ENCODE data around the gene LCN6. TPM values are rescaled to one million over a fixed set of nuclear protein-coding genes. Genes with fewer than 3 reads are reported as not detected.
"Not testable (repeated sequence)": the region's sequence is repeated elsewhere in the genome, so short reads cannot be mapped to it uniquely, and the experiment has no call there.

LCN6 gene
- polyA plus RNA-seq, 3 donors = not detected

- not testable (repeated sequence) for DNase-seq (ENCODE audit: low read depth in 3 of 3, low spot score in 2 of 3)
These were observed 12.7 kb upstream of the LCN6 start for GRCh38 chr9:136760834-136761544.

- no peak for DNase-seq (ENCODE audit: low read depth in 3 of 3, low spot score in 2 of 3)
These were observed 12.1 kb upstream of the LCN6 start for GRCh38 chr9:136760424-136760823.

- DNase-seq (ENCODE audit: low read depth in 3 of 3, low spot score in 2 of 3) = no peak
These were observed 11.4 kb upstream of the LCN6 start for GRCh38 chr9:136759436-136760325.

GRCh38 chr9:136759001-136759400 is 10.7 kb upstream of the LCN6 start:
- no peak for DNase-seq (ENCODE audit: low read depth in 3 of 3, low spot score in 2 of 3)

- DNase-seq (ENCODE audit: low read depth in 3 of 3, low spot score in 2 of 3) = no peak
These were observed 9.4 kb upstream of the LCN6 start for GRCh38 chr9:136757751-136758140.

- no peak for DNase-seq (ENCODE audit: low read depth in 3 of 3, low spot score in 2 of 3)
These were observed 9.0 kb upstream of the LCN6 start for GRCh38 chr9:136757328-136757727.

GRCh38 chr9:136756836-136757235 is 8.5 kb upstream of the LCN6 start:
- no peak for DNase-seq (ENCODE audit: low read depth in 3 of 3, low spot score in 2 of 3)

GRCh38 chr9:136756134-136756438 is 7.8 kb upstream of the LCN6 start:
- DNase-seq (ENCODE audit: low read depth in 3 of 3, low spot score in 2 of 3) = no peak

GRCh38 chr9:136755302-136756133 is 7.2 kb upstream of the LCN6 start:
- DNase-seq (ENCODE audit: low read depth in 3 of 3, low spot score in 2 of 3) = not testable (repeated sequence)

GRCh38 chr9:136754626-136755301 is 6.4 kb upstream of the LCN6 start:
- DNase-seq (ENCODE audit: low read depth in 3 of 3, low spot score in 2 of 3) = no peak

- DNase-seq (ENCODE audit: low read depth in 3 of 3, low spot score in 2 of 3) = no peak
These were observed 5.8 kb upstream of the LCN6 start for GRCh38 chr9:136754059-136754572.

- DNase-seq (ENCODE audit: low read depth in 3 of 3, low spot score in 2 of 3) = no peak
These were observed 5.2 kb upstream of the LCN6 start for GRCh38 chr9:136753371-136754058.

GRCh38 chr9:136751814-136752213 is 3.5 kb upstream of the LCN6 start:
- no peak for DNase-seq (ENCODE audit: low read depth in 3 of 3, low spot score in 2 of 3)

- DNase-seq (ENCODE audit: low read depth in 3 of 3, low spot score in 2 of 3) = no peak
These were observed 2.9 kb upstream of the LCN6 start for GRCh38 chr9:136751244-136751643.

- DNase-seq (ENCODE audit: low read depth in 3 of 3, low spot score in 2 of 3) = no peak
These were observed 2.2 kb upstream of the LCN6 start for GRCh38 chr9:136750526-136750925.

- no peak for DNase-seq (ENCODE audit: low read depth in 3 of 3, low spot score in 2 of 3)
These were observed 614 bp upstream of the LCN6 start for GRCh38 chr9:136748666-136749611.

- no peak for DNase-seq (ENCODE audit: low read depth in 3 of 3, low spot score in 2 of 3)
These were observed 914 bp downstream of the LCN6 start for GRCh38 chr9:136747161-136748060.

- no peak for DNase-seq (ENCODE audit: low read depth in 3 of 3, low spot score in 2 of 3)
These were observed 1.7 kb downstream of the LCN6 start for GRCh38 chr9:136746621-136747020.

Data from right renal cortex interstitium (tissue), 3 donors.